Loucy (cell line): ENCODE results near the gene PACRG.

ENCODE experiments used
- H2AFZ ChIP-seq: fragments of 200-600 bp; sonication (generic); 2 replicates; pipeline ENCODE4 v1.6.0; 2016; ENCODE audit warnings: antibody characterized with exemption, mild to moderate bottlenecking, low read length, moderate library complexity
- H3F3A ChIP-seq: fragments of 200-600 bp; 2 replicates; pipeline ENCODE4 v1.6.0; 2016; ENCODE audit warnings: antibody characterized with exemption, low read depth, mild to moderate bottlenecking
- H3K27me3 ChIP-seq: fragments of 200-600 bp; sonication (generic); 2 replicates; pipeline ENCODE4 v1.6.1; 2014; ENCODE audit warnings: low read length, mild to moderate bottlenecking; ENCODE audit not compliant: insufficient read depth, poor library complexity, severe bottlenecking
- H3K36me3 ChIP-seq: fragments of 200-600 bp; sonication (generic); 2 replicates; pipeline ENCODE4 v1.6.1; 2016; ENCODE audit warnings: low read length; ENCODE audit not compliant: insufficient read depth
- H3K4me1 ChIP-seq: fragments of 200-600 bp; sonication (generic); 2 replicates; pipeline ENCODE4 v1.5.1; 2014; ENCODE audit warnings: low read length, mild to moderate bottlenecking; ENCODE audit not compliant: insufficient read depth, poor library complexity, severe bottlenecking
- H3K4me2 ChIP-seq: fragments of 200-600 bp; sonication (generic); 2 replicates; pipeline ENCODE4 v1.6.0; 2014; ENCODE audit warnings: antibody characterized with exemption, low read length, low read depth, mild to moderate bottlenecking; ENCODE audit not compliant: poor library complexity, severe bottlenecking
- H3K4me3 ChIP-seq: fragments of 200-600 bp; sonication (generic); 2 replicates; pipeline ENCODE4 v1.5.1; 2014; ENCODE audit warnings: low read length, mild to moderate bottlenecking, mixed read lengths; ENCODE audit not compliant: poor library complexity, severe bottlenecking
- H3K79me2 ChIP-seq: fragments of 200-600 bp; sonication (generic); 2 replicates; pipeline ENCODE4 v1.6.1; 2014; ENCODE audit warnings: low read length; ENCODE audit not compliant: insufficient read depth
- H3K9ac ChIP-seq: fragments of 200-600 bp; sonication (generic); 2 replicates; pipeline ENCODE4 v1.6.0; 2014; ENCODE audit warnings: mild to moderate bottlenecking, low read depth, low read length, moderate library complexity; ENCODE audit not compliant: poor library complexity, severe bottlenecking
- H3K9me2 ChIP-seq: fragments of 200-600 bp; sonication (generic); replicated peaks from 2 replicates; pipeline ENCODE4 v1.6.1; 2016; ENCODE audit warnings: low read depth, low read length, mixed read lengths
- H3K9me3 ChIP-seq: fragments of 200-600 bp; sonication (generic); 2 replicates; pipeline ENCODE4 v1.6.1; 2014; ENCODE audit warnings: mild to moderate bottlenecking, antibody characterized with exemption, low read length, low read depth; ENCODE audit not compliant: insufficient read depth
- H4K20me1 ChIP-seq: fragments of 200-600 bp; sonication (generic); 2 replicates; pipeline ENCODE4 v1.6.0; 2014; ENCODE audit warnings: antibody characterized with exemption, low read length, mild to moderate bottlenecking; ENCODE audit not compliant: insufficient read depth, poor library complexity, severe bottlenecking
- EZH2phosphoT487 ChIP-seq: fragments of 200-600 bp; IDR thresholded peaks from 2 replicates; pipeline ENCODE4 v1.6.1; 2018; ENCODE audit warnings: antibody characterized with exemption, mild to moderate bottlenecking, moderate library complexity, borderline replicate concordance
- TF ChIP-seq, protein P1 (sequence below): fragments of 200-600 bp; sonication (generic); conservative IDR thresholded peaks from 2 replicates; pipeline ENCODE4 v1.5.1; 2014; ENCODE audit warnings: mild to moderate bottlenecking, antibody characterized with exemption, low read length

Gene PACRG

DNA sequence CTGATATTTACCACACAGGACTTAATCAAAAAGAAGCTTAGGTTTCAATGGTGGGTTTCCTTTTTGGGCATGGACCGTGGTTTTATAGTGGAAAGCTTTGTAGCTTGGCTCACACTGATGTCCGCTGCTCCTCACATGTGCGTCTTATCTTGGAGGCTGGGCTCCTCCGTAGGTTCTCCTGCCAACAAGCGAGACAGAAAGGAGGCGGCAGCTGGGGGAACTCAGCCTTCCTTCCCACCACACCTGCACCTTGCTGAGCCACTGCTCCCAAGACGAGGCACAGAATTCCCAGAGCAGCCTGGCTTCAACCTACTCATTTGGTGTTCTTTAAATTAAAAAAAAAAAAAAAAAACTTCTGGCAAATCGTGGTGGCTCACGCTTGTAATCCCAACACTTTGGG is 451.3 kb downstream of the PACRG start:
- Histone ChIP-seq H3F3A (no peaks in the 10 kb centered on the region), H3K4me1 (no peaks in the 10 kb centered on the region), H3K4me2 (no peak overlapping the region), H3K36me3 (no peaks in the 10 kb centered on the region), H2AFZ (no peak overlapping the region), H3K4me3 (no peak overlapping the region), H3K9me2 (no peaks in the 10 kb centered on the region), H3K9me3 (no peaks in the 10 kb centered on the region), H3K27me3 (no peaks in the 10 kb centered on the region), H4K20me1 (no peaks in the 10 kb centered on the region), H3K9ac (no peak overlapping the region), H3K79me2 (no peaks in the 10 kb centered on the region)
- no peak for TF ChIP-seq EZH2phosphoT487
- TF ChIP-seq, protein P1, sequence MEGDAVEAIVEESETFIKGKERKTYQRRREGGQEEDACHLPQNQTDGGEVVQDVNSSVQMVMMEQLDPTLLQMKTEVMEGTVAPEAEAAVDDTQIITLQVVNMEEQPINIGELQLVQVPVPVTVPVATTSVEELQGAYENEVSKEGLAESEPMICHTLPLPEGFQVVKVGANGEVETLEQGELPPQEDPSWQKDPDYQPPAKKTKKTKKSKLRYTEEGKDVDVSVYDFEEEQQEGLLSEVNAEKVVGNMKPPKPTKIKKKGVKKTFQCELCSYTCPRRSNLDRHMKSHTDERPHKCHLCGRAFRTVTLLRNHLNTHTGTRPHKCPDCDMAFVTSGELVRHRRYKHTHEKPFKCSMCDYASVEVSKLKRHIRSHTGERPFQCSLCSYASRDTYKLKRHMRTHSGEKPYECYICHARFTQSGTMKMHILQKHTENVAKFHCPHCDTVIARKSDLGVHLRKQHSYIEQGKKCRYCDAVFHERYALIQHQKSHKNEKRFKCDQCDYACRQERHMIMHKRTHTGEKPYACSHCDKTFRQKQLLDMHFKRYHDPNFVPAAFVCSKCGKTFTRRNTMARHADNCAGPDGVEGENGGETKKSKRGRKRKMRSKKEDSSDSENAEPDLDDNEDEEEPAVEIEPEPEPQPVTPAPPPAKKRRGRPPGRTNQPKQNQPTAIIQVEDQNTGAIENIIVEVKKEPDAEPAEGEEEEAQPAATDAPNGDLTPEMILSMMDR = no peak

DNA sequence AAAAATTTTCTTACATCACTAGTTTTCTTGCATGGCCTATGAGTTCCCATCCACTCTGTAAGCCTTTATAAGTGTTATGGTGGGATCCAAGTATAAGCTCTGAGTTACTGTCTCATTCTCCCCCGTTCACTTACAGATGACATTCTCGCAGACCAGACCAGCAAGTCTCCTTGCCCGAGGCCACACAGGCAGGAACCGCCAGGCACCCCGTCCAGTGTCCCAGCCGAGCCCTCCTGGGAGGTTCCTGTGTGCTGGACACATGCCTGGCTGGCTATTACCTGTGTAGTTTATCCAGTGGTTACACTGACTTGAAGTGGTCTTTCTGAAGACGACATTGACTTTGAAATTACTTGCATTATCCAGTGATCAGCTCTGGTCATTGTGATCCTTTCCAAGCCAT is 451.9 kb downstream of the PACRG start:
- TF ChIP-seq EZH2phosphoT487 = no peak
- TF ChIP-seq, protein P1 = no peak
- Histone ChIP-seq H3K36me3 (no peaks in the 10 kb centered on the region), H3K79me2 (no peaks in the 10 kb centered on the region), H4K20me1 (no peaks in the 10 kb centered on the region), H3K9ac (no peak overlapping the region), H3K4me2 (no peak overlapping the region), H3K9me2 (no peaks in the 10 kb centered on the region), H3K27me3 (no peaks in the 10 kb centered on the region), H3K4me1 (no peaks in the 10 kb centered on the region), H3K9me3 (no peaks in the 10 kb centered on the region), H3K4me3 (no peak overlapping the region), H2AFZ (no peak overlapping the region), H3F3A (no peaks in the 10 kb centered on the region)

DNA sequence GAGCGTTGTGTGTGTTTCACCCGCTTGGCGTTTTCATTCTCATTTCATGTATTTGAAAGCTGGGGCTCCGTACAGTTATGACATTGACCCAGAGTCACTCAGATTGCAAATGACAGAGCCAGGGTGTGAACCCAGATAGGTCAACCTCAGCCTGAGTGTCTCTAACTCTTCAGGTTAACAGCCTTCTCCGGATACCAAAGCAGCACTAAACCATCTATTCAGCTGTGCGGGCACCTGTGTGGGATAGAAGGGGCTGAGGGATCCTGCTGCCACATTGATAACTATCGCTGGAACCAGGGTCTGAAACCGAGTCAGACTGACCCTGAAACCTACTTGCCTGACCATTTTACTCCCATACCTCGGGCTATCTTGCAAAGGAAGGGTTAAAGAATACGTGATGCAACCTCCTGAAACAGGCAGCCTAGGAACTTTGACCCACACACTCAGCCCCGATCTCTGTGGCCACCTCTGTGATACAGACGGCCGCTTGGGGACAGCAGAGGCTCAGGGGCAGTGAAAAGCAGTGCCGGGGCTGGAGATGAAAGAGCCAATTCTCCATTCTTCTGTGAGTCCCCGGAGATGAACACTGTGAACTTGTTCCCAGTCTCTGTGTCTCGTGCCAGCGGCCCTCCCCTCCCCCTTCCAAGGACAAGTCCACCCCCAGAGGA is 453.2 kb downstream of the PACRG start:
- Histone ChIP-seq H3K9me3 (no peaks in the 10 kb centered on the region), H3K36me3 (no peaks in the 10 kb centered on the region), H3K27me3 (no peaks in the 10 kb centered on the region), H3K9ac (no peak overlapping the region), H3K4me1 (no peaks in the 10 kb centered on the region), H3K4me2 (no peak overlapping the region), H3K9me2 (no peaks in the 10 kb centered on the region), H4K20me1 (no peaks in the 10 kb centered on the region), H3K4me3 (no peak overlapping the region), H3F3A (no peaks in the 10 kb centered on the region), H3K79me2 (no peaks in the 10 kb centered on the region), H2AFZ (no peak overlapping the region)
- no peak for TF ChIP-seq EZH2phosphoT487
- TF ChIP-seq, protein P1 = no peak
